ENCODE data around the gene RNH1. TPM values are rescaled to one million over a fixed set of nuclear protein-coding genes. Genes with fewer than 3 reads are reported as not detected.

Gene RNH1
- total RNA-seq, 1 donor from 2014 or later, result 163 TPM

DNA sequence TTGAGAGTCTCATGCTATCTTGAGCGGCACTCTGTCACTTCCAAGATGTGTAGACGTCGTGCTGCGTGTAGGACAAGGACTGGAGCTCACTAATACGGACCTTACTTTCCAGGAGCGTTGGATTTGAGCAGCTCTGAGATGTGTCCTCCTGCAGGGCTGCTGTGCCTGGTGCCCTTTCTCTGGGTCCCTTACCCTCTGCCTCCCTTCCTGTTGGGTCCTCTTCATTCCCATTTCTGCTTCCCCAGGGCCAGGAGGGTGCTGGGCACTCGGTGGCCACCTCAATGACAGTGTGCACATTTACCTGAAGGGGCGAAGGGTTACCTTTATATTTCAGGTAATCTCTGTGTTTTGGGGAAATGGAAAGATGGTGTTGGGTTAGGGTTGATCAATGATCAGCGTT lies 53.0 kb downstream of the RNH1 start:
- H3K4me3 ChIP-seq (ENCODE audit: low read depth, low read length), result no peak overlapping the region
- DNase-seq (ENCODE audit: low read depth), result no peak
- TF ChIP-seq, protein P1, sequence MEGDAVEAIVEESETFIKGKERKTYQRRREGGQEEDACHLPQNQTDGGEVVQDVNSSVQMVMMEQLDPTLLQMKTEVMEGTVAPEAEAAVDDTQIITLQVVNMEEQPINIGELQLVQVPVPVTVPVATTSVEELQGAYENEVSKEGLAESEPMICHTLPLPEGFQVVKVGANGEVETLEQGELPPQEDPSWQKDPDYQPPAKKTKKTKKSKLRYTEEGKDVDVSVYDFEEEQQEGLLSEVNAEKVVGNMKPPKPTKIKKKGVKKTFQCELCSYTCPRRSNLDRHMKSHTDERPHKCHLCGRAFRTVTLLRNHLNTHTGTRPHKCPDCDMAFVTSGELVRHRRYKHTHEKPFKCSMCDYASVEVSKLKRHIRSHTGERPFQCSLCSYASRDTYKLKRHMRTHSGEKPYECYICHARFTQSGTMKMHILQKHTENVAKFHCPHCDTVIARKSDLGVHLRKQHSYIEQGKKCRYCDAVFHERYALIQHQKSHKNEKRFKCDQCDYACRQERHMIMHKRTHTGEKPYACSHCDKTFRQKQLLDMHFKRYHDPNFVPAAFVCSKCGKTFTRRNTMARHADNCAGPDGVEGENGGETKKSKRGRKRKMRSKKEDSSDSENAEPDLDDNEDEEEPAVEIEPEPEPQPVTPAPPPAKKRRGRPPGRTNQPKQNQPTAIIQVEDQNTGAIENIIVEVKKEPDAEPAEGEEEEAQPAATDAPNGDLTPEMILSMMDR (conservative IDR thresholded peaks at IDR 0.05; ENCODE audit: low read depth, low read length), result no peak

DNA sequence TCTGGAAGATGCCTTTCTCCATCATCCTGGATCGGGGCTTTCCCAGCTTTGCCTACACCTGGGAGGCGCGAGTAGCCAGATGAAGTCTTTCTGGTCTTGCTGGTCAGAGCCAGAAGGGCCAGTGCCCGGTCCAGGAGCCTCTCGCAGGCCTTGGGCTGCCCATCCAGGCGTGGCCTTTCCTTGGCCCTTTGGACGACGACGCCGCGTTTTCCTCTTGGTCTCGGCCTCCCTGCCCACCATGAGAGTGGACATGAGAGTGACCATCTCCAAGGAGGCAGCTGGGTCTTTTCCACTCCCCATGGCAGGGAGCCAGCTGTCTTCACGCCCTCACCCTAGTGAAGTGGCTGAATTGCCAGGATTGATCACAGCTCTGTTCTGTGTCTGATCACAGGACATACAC lies 53.5 kb downstream of the RNH1 start:
- DNase-seq (ENCODE audit: low read depth), result no peak
- no peak overlapping the region for H3K4me3 ChIP-seq (ENCODE audit: low read depth, low read length)
- TF ChIP-seq, protein P1 (conservative IDR thresholded peaks at IDR 0.05; ENCODE audit: low read depth, low read length), result no peak

DNA sequence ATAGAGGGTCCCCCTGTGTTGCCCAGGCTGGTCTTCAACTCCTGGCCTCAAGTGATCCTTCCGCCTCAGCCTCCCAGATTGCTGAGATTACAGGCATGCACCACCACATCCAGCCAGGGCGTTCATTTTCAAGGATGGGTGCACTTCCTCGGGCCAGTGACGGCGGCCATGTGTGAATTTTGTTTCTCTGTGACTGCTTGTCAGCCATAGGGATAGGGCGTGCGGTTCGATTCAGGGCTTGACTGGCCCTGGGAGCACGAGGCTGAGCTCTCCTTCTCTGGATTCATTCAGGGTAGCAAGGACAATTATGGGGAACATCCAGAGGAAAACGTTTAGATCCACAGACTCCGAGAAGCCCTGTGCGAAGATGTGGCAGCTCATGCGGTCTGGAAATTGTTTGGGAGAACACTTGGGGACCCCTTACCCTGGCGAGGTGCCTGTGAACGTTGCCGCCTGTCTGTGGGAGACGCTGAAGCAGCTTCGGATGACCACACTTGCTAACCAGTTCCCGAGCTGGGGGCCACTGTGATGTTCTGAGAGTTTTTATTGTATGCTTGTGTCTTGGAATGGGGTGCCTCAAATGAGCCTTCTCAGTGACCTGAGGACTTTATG lies 54.0 kb downstream of the RNH1 start:
- H3K4me3 ChIP-seq (ENCODE audit: low read depth, low read length), result no peak overlapping the region
- TF ChIP-seq, protein P1 (conservative IDR thresholded peaks at IDR 0.05; ENCODE audit: low read depth, low read length), result no peak
- DNase-seq (ENCODE audit: low read depth), result no peak

DNA sequence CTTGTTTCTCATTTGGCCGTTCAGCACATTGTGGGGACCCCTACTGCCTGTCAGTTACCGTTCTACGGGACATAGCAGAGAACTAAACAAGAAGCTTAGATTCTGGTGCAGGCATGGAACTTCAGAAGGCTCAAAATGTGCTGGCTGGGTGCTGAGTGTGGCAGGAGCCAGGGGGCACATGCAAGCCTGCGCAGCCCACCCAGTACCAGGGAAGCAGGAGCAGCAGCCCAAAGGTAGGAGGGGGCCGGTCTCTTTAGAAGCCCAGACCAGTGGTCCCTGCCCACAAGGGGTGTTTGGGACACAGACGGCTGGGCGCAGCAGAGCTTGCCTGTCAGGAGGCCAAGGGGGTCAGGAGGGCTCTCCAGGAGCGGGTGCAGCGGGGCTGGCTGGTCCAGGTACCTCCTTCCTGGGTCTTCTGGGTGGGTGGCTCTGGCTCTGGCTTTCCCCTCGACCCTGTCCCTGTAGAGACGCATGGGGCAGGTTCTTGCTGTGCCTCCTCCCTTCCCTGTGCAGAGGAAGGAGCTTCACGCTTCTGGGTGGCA lies 54.8 kb downstream of the RNH1 start:
- no peak overlapping the region for H3K4me3 ChIP-seq (ENCODE audit: low read depth, low read length)
- TF ChIP-seq, protein P1 (conservative IDR thresholded peaks at IDR 0.05; ENCODE audit: low read depth, low read length), result no peak

DNA sequence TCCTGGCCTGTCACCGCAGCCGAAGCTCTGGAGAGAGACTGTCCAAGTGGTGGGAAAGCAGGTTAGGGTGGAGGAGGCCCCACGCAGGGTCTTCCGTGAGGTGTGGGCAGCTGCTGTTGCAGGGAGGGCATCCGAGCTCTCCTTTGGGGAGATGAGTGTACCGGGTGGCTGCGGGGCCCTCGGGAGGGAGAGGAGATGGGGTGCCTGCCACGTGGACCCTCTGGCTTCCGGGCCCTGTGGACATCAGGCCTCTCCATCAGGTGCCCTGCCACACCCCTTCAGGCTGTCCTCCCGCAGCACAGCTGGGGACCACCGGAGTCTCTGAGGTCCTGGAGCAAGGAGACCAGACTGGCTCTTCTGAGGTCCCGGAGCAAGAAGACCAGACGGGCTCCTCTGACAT lies 55.3 kb downstream of the RNH1 start:
- H3K4me3 ChIP-seq (ENCODE audit: low read depth, low read length), result peak overlapping the region; percentile 80
- TF ChIP-seq, protein P1 (conservative IDR thresholded peaks at IDR 0.05; ENCODE audit: low read depth, low read length), result no peak
- no peak for DNase-seq (ENCODE audit: low read depth)

More for the DNA sequence above, 54.8 kb downstream of the RNH1 start:
- DNase-seq (ENCODE audit: low read depth), result no peak

DNA sequence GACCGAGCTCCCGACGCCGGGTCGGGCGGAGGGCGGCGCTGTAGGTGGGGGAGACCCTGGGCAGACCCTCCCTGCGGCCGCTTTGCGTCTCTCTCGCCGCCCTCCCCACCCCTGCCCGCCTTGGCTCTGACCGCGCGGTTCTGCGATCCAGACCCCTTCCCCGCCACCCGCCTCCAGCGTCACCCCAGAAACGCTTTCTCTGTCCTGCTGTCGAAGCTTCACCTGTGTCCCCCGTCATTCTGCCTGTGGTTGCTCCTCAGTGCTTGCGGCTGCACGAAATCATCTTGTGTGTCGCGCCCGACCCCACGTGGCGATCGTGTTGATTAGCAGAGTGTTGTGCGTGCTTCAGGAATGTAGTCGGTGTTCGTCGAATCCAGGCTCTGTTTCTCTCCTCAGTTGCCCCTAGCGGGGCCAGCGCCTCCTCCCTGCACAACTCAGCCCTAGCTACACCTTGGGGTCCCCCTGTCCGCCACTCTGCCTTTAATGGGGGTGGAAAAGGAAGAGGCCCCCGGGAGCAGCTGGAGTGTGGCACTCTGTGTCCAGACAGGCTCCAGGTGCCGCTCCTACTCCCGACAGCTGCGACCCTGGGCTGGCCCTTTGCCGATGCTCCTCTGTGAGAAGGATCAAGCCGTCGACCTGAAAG lies 56.1 kb downstream of the RNH1 start:
- peak overlapping the region; percentile 80 for H3K4me3 ChIP-seq (ENCODE audit: low read depth, low read length)
- TF ChIP-seq, protein P1 (conservative IDR thresholded peaks at IDR 0.05; ENCODE audit: low read depth, low read length), result peak; percentile 30
- no peak for DNase-seq (ENCODE audit: low read depth)

All from epithelial cell of proximal tubule (primary cell).